ENCODE data around the gene ZDHHC14.

Gene ZDHHC14

DNA sequence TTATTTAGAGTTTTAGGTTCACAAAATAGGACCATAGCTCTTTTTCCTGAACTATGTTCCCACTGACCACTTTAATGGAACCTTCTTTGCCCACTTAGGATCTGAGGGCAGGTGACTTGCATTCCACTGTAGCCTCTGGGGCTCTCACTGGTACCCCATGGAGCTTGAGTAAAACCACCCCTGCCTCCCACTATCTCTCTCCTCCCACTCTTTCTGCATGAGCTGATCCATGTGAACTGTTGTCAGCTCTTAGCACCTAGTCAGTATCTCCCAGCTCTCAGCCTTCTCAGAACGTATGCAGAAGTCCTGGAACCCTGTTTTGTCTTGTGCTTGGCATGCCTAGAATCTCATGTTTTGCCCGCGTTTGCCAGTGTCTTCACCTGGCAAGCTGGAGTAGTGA, 241.4 kb downstream of the ZDHHC14 start:
- TF ChIP-seq, protein P1, sequence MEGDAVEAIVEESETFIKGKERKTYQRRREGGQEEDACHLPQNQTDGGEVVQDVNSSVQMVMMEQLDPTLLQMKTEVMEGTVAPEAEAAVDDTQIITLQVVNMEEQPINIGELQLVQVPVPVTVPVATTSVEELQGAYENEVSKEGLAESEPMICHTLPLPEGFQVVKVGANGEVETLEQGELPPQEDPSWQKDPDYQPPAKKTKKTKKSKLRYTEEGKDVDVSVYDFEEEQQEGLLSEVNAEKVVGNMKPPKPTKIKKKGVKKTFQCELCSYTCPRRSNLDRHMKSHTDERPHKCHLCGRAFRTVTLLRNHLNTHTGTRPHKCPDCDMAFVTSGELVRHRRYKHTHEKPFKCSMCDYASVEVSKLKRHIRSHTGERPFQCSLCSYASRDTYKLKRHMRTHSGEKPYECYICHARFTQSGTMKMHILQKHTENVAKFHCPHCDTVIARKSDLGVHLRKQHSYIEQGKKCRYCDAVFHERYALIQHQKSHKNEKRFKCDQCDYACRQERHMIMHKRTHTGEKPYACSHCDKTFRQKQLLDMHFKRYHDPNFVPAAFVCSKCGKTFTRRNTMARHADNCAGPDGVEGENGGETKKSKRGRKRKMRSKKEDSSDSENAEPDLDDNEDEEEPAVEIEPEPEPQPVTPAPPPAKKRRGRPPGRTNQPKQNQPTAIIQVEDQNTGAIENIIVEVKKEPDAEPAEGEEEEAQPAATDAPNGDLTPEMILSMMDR (IDR thresholded peaks at IDR 0.05; ENCODE audit: low read depth, low read length, missing control alignments), result no peak
- no peak overlapping the region for H3K4me3 ChIP-seq (replicated peaks; ENCODE audit: low read depth, low read length)
- no peak for DNase-seq (ENCODE audit: extremely low read depth, low read depth)

DNA sequence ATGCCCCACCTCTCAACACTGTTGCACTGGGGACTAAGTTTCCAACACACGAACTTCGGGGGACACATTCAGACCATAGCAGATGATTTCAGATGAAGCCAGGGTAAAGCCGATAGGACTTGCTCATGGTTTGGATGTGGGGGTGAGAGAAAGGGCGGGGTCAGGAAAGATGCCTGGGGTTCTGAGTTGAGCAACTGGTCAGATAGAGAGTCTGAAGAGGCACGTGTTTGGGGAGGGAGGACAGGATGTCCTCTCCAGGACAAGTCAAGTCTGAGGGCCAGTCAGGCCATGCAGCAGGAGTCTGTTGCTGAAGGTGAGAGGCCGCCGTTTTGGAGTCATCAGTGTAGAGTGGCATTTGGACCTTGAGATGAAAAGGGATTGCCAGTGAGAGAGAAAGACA, 244.1 kb downstream of the ZDHHC14 start:
- TF ChIP-seq, protein P1 (IDR thresholded peaks at IDR 0.05; ENCODE audit: low read depth, low read length, missing control alignments), result no peak
- DNase-seq (ENCODE audit: extremely low read depth, low read depth), result no peak
- no peak overlapping the region for H3K4me3 ChIP-seq (replicated peaks; ENCODE audit: low read depth, low read length)

GRCh38 chr6:157625764-157626163, 244.8 kb downstream of the ZDHHC14 start:
- TF ChIP-seq, protein P1 (IDR thresholded peaks at IDR 0.05; ENCODE audit: low read depth, low read length, missing control alignments), result no peak
- DNase-seq (ENCODE audit: extremely low read depth, low read depth), result no peak
- no peak overlapping the region for H3K4me3 ChIP-seq (replicated peaks; ENCODE audit: low read depth, low read length)

DNA sequence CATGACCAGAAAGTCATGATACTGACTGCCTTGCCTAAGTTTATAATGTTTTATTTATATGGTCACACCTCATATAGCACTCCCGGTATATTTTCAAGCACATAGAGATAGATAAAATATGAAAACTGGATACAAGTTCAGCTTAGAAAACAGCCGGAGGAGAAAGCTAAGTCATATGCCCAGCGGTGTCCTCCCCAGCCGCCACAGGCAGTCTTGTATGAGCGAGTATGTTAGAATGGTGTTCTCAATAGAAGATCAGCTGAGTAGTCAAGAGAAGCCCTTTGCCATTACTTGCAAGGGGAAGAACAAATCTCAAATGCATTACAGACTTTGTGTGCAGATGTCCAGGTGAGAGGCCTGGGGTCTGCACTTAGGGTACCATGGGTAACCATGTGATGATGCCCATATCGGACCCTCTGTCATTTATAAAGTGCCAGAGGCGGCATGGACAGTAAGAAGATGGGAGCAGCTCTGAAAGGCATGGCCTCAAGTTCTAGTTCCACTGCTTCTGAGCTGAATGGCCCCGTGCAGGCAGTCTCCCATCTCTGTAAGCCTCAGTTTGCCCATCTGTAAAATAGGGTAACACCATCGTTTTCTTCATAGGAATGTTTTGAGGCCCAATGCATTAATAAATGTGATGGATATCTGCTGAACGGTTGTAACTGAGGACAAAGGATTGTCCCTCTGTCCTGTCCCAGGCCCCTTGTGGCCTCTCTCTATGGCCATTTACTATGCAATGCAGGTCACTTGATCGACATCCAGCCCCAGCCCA, 246.4 kb downstream of the ZDHHC14 start:
- H3K4me3 ChIP-seq (replicated peaks; ENCODE audit: low read depth, low read length), result no peak overlapping the region

GRCh38 chr6:157628463-157628862, 247.5 kb downstream of the ZDHHC14 start:
- H3K4me3 ChIP-seq (replicated peaks; ENCODE audit: low read depth, low read length), result no peak overlapping the region
- TF ChIP-seq, protein P1 (IDR thresholded peaks at IDR 0.05; ENCODE audit: low read depth, low read length, missing control alignments), result no peak
- DNase-seq (ENCODE audit: extremely low read depth, low read depth), result no peak

More for the DNA sequence above, 246.4 kb downstream of the ZDHHC14 start:
- DNase-seq (ENCODE audit: extremely low read depth, low read depth), result no peak
- TF ChIP-seq, protein P1 (IDR thresholded peaks at IDR 0.05; ENCODE audit: low read depth, low read length, missing control alignments), result no peak

GRCh38 chr6:157629220-157629619, 248.2 kb downstream of the ZDHHC14 start:
- DNase-seq (ENCODE audit: extremely low read depth, low read depth), result no peak
- H3K4me3 ChIP-seq (replicated peaks; ENCODE audit: low read depth, low read length), result no peak overlapping the region
- TF ChIP-seq, protein P1 (IDR thresholded peaks at IDR 0.05; ENCODE audit: low read depth, low read length, missing control alignments), result no peak

Data from HFF-Myc (cell line).